Skeletal muscle satellite cell (primary cell): ENCODE data around the gene C14orf119.

Source experiments
- H3K27me3 ChIP-seq: 2 replicates; pipeline ENCODE4 v1.7.0; 2013; ENCODE audit warnings: low read length; ENCODE audit not compliant: control insufficient read depth, insufficient read depth
- H3K36me3 ChIP-seq: 2 replicates; pipeline ENCODE4 v1.7.0; 2013; ENCODE audit warnings: mild to moderate bottlenecking, control low read depth, low read length; ENCODE audit not compliant: insufficient read depth
- H3K4me1 ChIP-seq: 2 replicates; pipeline ENCODE4 v1.7.0; 2013; ENCODE audit warnings: low read length; ENCODE audit not compliant: control insufficient read depth, insufficient read depth
- H3K4me2 ChIP-seq: 2 replicates; pipeline ENCODE4 v1.7.0; 2013; ENCODE audit warnings: mild to moderate bottlenecking, low read length
- H3K4me3 ChIP-seq: 2 replicates; pipeline ENCODE4 v1.7.0; 2013; ENCODE audit warnings: low read length
- H3K9ac ChIP-seq: 2 replicates; pipeline ENCODE4 v1.7.0; 2013; ENCODE audit warnings: mild to moderate bottlenecking, low read depth, low read length, moderate library complexity
- H3K9me3 ChIP-seq: replicated peaks from 2 replicates; pipeline ENCODE4 v1.7.0; 2013; ENCODE audit warnings: mild to moderate bottlenecking, control low read depth, low read length

Gene C14orf119

GRCh38 chr14:23055621-23056144, 39.6 kb upstream of the C14orf119 start:
- Histone ChIP-seq H3K4me2 (peak overlapping the region; percentile 95), H3K9me3 (no peaks in the 10 kb centered on the region), H3K4me1 (peaks cover 25% of the 10 kb centered on the region), H3K4me3 (no peak overlapping the region), H3K27me3 (no peaks in the 10 kb centered on the region), H3K9ac (no peak overlapping the region), H3K36me3 (peaks cover 17% of the 10 kb centered on the region)

GRCh38 chr14:23056145-23056955, 39.0 kb upstream of the C14orf119 start:
- H3K9me3 ChIP-seq: no peaks in the 10 kb centered on the region
- H3K36me3 ChIP-seq: peaks cover 22% of the 10 kb centered on the region
- H3K4me1 ChIP-seq: peaks cover 25% of the 10 kb centered on the region
- H3K4me3 ChIP-seq: peak overlapping the region; percentile 69
- no peaks in the 10 kb centered on the region for H3K27me3 ChIP-seq
- H3K4me2 ChIP-seq: peak overlapping the region; percentile 95
- peak overlapping the region; percentile 73 for H3K9ac ChIP-seq

- no peaks in the 10 kb centered on the region for H3K27me3 ChIP-seq
- H3K4me3 ChIP-seq: peak within 1 kb of the TSS; percentile 69
- peaks cover 23% of the 10 kb centered on the region for H3K36me3 ChIP-seq
- H3K9me3 ChIP-seq: no peaks in the 10 kb centered on the region
- H3K4me2 ChIP-seq: peak within 1 kb of the TSS; percentile 95
- H3K9ac ChIP-seq: peak within 1 kb of the TSS; percentile 73
- peaks cover 30% of the 10 kb centered on the region for H3K4me1 ChIP-seq
Observed at GRCh38 chr14:23056956-23057756, 38.1 kb upstream of the C14orf119 start, which contains the start of gene CDH24. Gene CDH24, minus strand, starts transcription at chr14:23057520. Its CDS starts 1,787 bp downstream, at chr14:23055733.

- peak overlapping the region; percentile 95 for H3K4me2 ChIP-seq
- peak overlapping the region; percentile 69 for H3K4me3 ChIP-seq
- H3K4me1 ChIP-seq: peaks cover 38% of the 10 kb centered on the region
- no peaks in the 10 kb centered on the region for H3K27me3 ChIP-seq
- H3K9me3 ChIP-seq: no peaks in the 10 kb centered on the region
- H3K9ac ChIP-seq: peak overlapping the region; percentile 73
- peaks cover 32% of the 10 kb centered on the region for H3K36me3 ChIP-seq
Observed at GRCh38 chr14:23057757-23058653, 37.3 kb upstream of the C14orf119 start.

- H3K4me1 ChIP-seq: peaks cover 39% of the 10 kb centered on the region
- H3K27me3 ChIP-seq: no peaks in the 10 kb centered on the region
- no peaks in the 10 kb centered on the region for H3K9me3 ChIP-seq
- H3K9ac ChIP-seq: no peak overlapping the region
- no peak overlapping the region for H3K4me3 ChIP-seq
- peaks cover 40% of the 10 kb centered on the region for H3K36me3 ChIP-seq
- no peak overlapping the region for H3K4me2 ChIP-seq
Observed at GRCh38 chr14:23058654-23059504, 36.4 kb upstream of the C14orf119 start.

GRCh38 chr14:23060536-23061260, 34.6 kb upstream of the C14orf119 start:
- peaks cover 57% of the 10 kb centered on the region for H3K36me3 ChIP-seq
- H3K4me2 ChIP-seq: no peak overlapping the region
- no peak overlapping the region for H3K4me3 ChIP-seq
- no peaks in the 10 kb centered on the region for H3K9me3 ChIP-seq
- H3K9ac ChIP-seq: no peak overlapping the region
- H3K4me1 ChIP-seq: peaks cover 37% of the 10 kb centered on the region
- no peaks in the 10 kb centered on the region for H3K27me3 ChIP-seq

- Histone ChIP-seq H3K36me3 (peaks cover 69% of the 10 kb centered on the region), H3K9ac (no peak overlapping the region), H3K9me3 (no peaks in the 10 kb centered on the region), H3K4me1 (peaks cover 23% of the 10 kb centered on the region), H3K4me3 (no peak overlapping the region), H3K27me3 (no peaks in the 10 kb centered on the region), H3K4me2 (peak overlapping the region; percentile 38)
Observed at GRCh38 chr14:23062002-23062401, 33.3 kb upstream of the C14orf119 start.

- Histone ChIP-seq H3K4me2 (no peak overlapping the region), H3K4me1 (peaks cover 23% of the 10 kb centered on the region), H3K36me3 (peaks cover 81% of the 10 kb centered on the region), H3K9ac (no peak overlapping the region), H3K9me3 (no peaks in the 10 kb centered on the region), H3K4me3 (no peak overlapping the region), H3K27me3 (no peaks in the 10 kb centered on the region)
Observed at GRCh38 chr14:23063601-23064000, 31.7 kb upstream of the C14orf119 start.

GRCh38 chr14:23066368-23066767, 28.9 kb upstream of the C14orf119 start:
- Histone ChIP-seq H3K9ac (no peak overlapping the region), H3K4me2 (peak overlapping the region; percentile 8), H3K36me3 (peaks cover 61% of the 10 kb centered on the region), H3K4me1 (peaks cover 42% of the 10 kb centered on the region), H3K27me3 (no peaks in the 10 kb centered on the region), H3K4me3 (no peak overlapping the region), H3K9me3 (no peaks in the 10 kb centered on the region)
